Uterus (tissue), 4 donors: ENCODE data around the gene MAPT. TPM values are rescaled to one million over a fixed set of nuclear protein-coding genes. Genes with fewer than 3 reads are reported as not detected.
A peak's percentile ranks its signal among the peaks of the same experiment; 100 is the strongest.

Experiments used
- DNase-seq, 2 donors: peaks; one replicate each; pipeline ENCODE4 v3.0.0-alpha.2; 2019 to 2020
- H3K27ac ChIP-seq, 2 donors: fragments of 200-600 bp; sonication (generic); 1 replicate in 1 of 2; 2 replicates in 1 of 2; pipeline ENCODE4 v1.5.1; 2016 to 2018
- H3K27me3 ChIP-seq, 2 donors: fragments of 200-600 bp; sonication (generic); one replicate each; pipeline ENCODE4 v1.5.1; 2018 to 2019; ENCODE audit warnings: control low read depth in 1 of 2
- H3K36me3 ChIP-seq, 2 donors: fragments of 200-600 bp; sonication (generic); one replicate each; pipeline ENCODE4 v1.5.1; 2019; ENCODE audit warnings: control low read depth in 1 of 2
- H3K4me1 ChIP-seq, 2 donors: fragments of 200-600 bp; sonication (generic); one replicate each; pipeline ENCODE4 v1.5.1; 2018 to 2019; ENCODE audit warnings: control low read depth in 1 of 2
- H3K4me3 ChIP-seq, 2 donors: fragments of 200-600 bp; sonication (generic); 1 replicate in 1 of 2; 2 replicates in 1 of 2; pipeline ENCODE4 v1.5.1; 2018 to 2019; ENCODE audit warnings: mild to moderate bottlenecking in 1 of 2
- H3K9me3 ChIP-seq, 2 donors: fragments of 200-600 bp; sonication (generic); one replicate each; pipeline ENCODE4 v1.5.1; 2019; ENCODE audit warnings: control low read depth in 1 of 2
- CTCF ChIP-seq, 4 experiments: fragments of 200-600 bp in 2 of 4; fragments of 450-650 bp in 2 of 4; sonication (generic) in 2 of 4; IDR thresholded peaks; one replicate each; pipeline ENCODE4 v1.5.1; 2016 to 2019; ENCODE audit warnings: antibody characterized with exemption in 4 of 4, mild to moderate bottlenecking in 2 of 4, moderate library complexity in 1 of 4
- POLR2A ChIP-seq, 2 donors: fragments of 450-650 bp; IDR thresholded peaks; one replicate each; pipeline ENCODE4 v1.6.1; 2016; ENCODE audit warnings: antibody characterized with exemption in 2 of 2, mild to moderate bottlenecking in 1 of 2, moderate library complexity in 1 of 2
- intact Hi-C: fragments of 100-400 bp; cut with DNase I; formaldehyde crosslinking; loops from one replicate; pipeline ENCODE4 v1.15.1; 2023; ENCODE audit warnings: low total_unique reads
- total RNA-seq, 4 donors: library from RNA; depleted of rRNA in 3 of 4; stranded (reverse); fragments of >200 nt in 3 of 4; gene quantifications; one replicate each; pipeline versions ENCODE4 v1.1.0 to v1.2.4, GENCODE V29; 2014 to 2023
- donor health status: DM: yes; HTN: yes; CAD: no.

Gene MAPT
- total RNA-seq, 4 donors from 2014 or later, result 0.26 to 4.1 (median 1.5) TPM; not detected in 1

- no peaks in the 10 kb centered on the region for H3K4me1 ChIP-seq
Observed at GRCh38 chr17:46059486-46059885, 165.1 kb downstream of the MAPT start.

GRCh38 chr17:46060461-46060860 is 166.1 kb downstream of the MAPT start:
- TF ChIP-seq POLR2A (IDR thresholded peaks at IDR 0.05), result no peak
- TF ChIP-seq CTCF (IDR thresholded peaks at IDR 0.05), result no peak
- Histone ChIP-seq H3K4me3 (no peak overlapping the region), H3K36me3 (no peaks in the 10 kb centered on the region), H3K9me3 (no peaks in the 10 kb centered on the region), H3K27me3 (no peaks in the 10 kb centered on the region), H3K4me1 (no peaks in the 10 kb centered on the region), H3K27ac (no peak overlapping the region)
- intact Hi-C loops, result no loop called here
- DNase-seq, result no peak

More at GRCh38 chr17:46059486-46059885, 165.1 kb downstream of the MAPT start:
- Histone ChIP-seq H3K9me3 (no peaks in the 10 kb centered on the region), H3K27ac (no peak overlapping the region), H3K36me3 (no peaks in the 10 kb centered on the region), H3K4me3 (no peak overlapping the region), H3K27me3 (no peaks in the 10 kb centered on the region)
- TF ChIP-seq POLR2A (IDR thresholded peaks at IDR 0.05) (no peak), CTCF (IDR thresholded peaks at IDR 0.05) (no peak)
- intact Hi-C loops, result no loop called here
- no peak for DNase-seq

GRCh38 chr17:46061435-46061834 is 167.1 kb downstream of the MAPT start:
- TF ChIP-seq CTCF (IDR thresholded peaks at IDR 0.05) (peak in 1 of 4 experiments; percentile 12), POLR2A (IDR thresholded peaks at IDR 0.05) (no peak)
- intact Hi-C loops, result no loop called here
- Histone ChIP-seq H3K4me3 (no peak overlapping the region), H3K4me1 (no peaks in the 10 kb centered on the region), H3K27me3 (no peaks in the 10 kb centered on the region), H3K27ac (no peak overlapping the region), H3K9me3 (no peaks in the 10 kb centered on the region), H3K36me3 (no peaks in the 10 kb centered on the region)
- no peak for DNase-seq

GRCh38 chr17:46063241-46063640 is 168.9 kb downstream of the MAPT start:
- no peak overlapping the region for H3K27ac ChIP-seq
- no peaks in the 10 kb centered on the region for H3K36me3 ChIP-seq
- intact Hi-C loops, result no loop called here
- no peaks in the 10 kb centered on the region for H3K27me3 ChIP-seq
- no peaks in the 10 kb centered on the region for H3K9me3 ChIP-seq
- no peak overlapping the region for H3K4me3 ChIP-seq
- no peaks in the 10 kb centered on the region for H3K4me1 ChIP-seq
- TF ChIP-seq POLR2A (IDR thresholded peaks at IDR 0.05), result no peak
- no peak for TF ChIP-seq CTCF (IDR thresholded peaks at IDR 0.05)
- DNase-seq, result no peak

- Histone ChIP-seq H3K4me1 (no peaks in the 10 kb centered on the region), H3K4me3 (no peak overlapping the region), H3K36me3 (no peaks in the 10 kb centered on the region), H3K9me3 (no peaks in the 10 kb centered on the region), H3K27me3 (no peaks in the 10 kb centered on the region), H3K27ac (no peak overlapping the region)
- TF ChIP-seq CTCF (IDR thresholded peaks at IDR 0.05), result no peak
- TF ChIP-seq POLR2A (IDR thresholded peaks at IDR 0.05), result no peak
- DNase-seq, result no peak
- intact Hi-C loops, result no loop called here
Observed at GRCh38 chr17:46064460-46064859, 170.1 kb downstream of the MAPT start.
